Activated CD4-positive, alpha-beta memory T cell treated with anti-CD3 and anti-CD28 coated beads for 36 hours (primary cell): ENCODE results near the gene KIAA1549. TPM values are rescaled to one million over a fixed set of nuclear protein-coding genes. Genes with fewer than 3 reads are reported as not detected.

Experiments used
- CTCF ChIA-PET: fragments of 350-600 bp; sonication (Branson Sonifier 250); formaldehyde crosslinking; loops from one replicate; lab custom pipeline; 2021; ENCODE audit warnings: antibody characterized with exemption, inconsistent platforms; lab: Charles Lee
- POLR2A ChIA-PET: fragments of 350-600 bp; sonication (Branson Sonifier 250); formaldehyde crosslinking; loops from one replicate; lab custom pipeline; 2021; ENCODE audit warnings: antibody characterized with exemption; lab: Charles Lee
- DNase-seq: peaks from one replicate; pipeline ENCODE4 v3.0.0-alpha.2; 2020
- H3K27ac Mint-ChIP-seq: one replicate; pipeline ENCODE4 v1.8.0; 2021; ENCODE audit warnings: mixed read lengths
- H3K27me3 Mint-ChIP-seq: one replicate; pipeline ENCODE4 v1.8.0; 2021; ENCODE audit warnings: mixed read lengths
- H3K36me3 Mint-ChIP-seq: one replicate; pipeline ENCODE4 v1.8.0; 2021; ENCODE audit warnings: mixed read lengths
- H3K4me1 Mint-ChIP-seq: one replicate; pipeline ENCODE4 v1.8.0; 2021; ENCODE audit warnings: low read depth, mixed read lengths
- H3K4me3 Mint-ChIP-seq: one replicate; pipeline ENCODE4 v1.8.0; 2021; ENCODE audit warnings: mild to moderate bottlenecking, mixed read lengths
- H3K9me3 Mint-ChIP-seq: one replicate; pipeline ENCODE4 v1.8.0; 2021; ENCODE audit warnings: mixed read lengths
- intact Hi-C: fragments of 100-400 bp; cut with micrococcal nuclease; formaldehyde crosslinking; loops from one replicate; pipeline ENCODE4 v1.15.1; 2023
- total RNA-seq, 2 experiments: library from RNA; stranded (reverse); gene quantifications; one replicate each; pipeline ENCODE4 v1.2.3, GENCODE V29; 2021

The KIAA1549 gene
- total RNA-seq, 2 experiments from 2014 or later, result 0.85 to 0.95 TPM

- no peak overlapping the region for H3K4me3 Mint-ChIP-seq
- H3K4me1 Mint-ChIP-seq, result peaks cover 4% of the 10 kb centered on the region
- no peaks in the 10 kb centered on the region for H3K36me3 Mint-ChIP-seq
- no peak overlapping the region for H3K27ac Mint-ChIP-seq
- no peaks in the 10 kb centered on the region for H3K9me3 Mint-ChIP-seq
- CTCF ChIA-PET, result no interaction called here
- intact Hi-C loops, result no loop called here
- no peak for DNase-seq
- peaks cover 6% of the 10 kb centered on the region for H3K27me3 Mint-ChIP-seq
- POLR2A ChIA-PET, result no interaction called here
Measured at GRCh38 chr7:138796038-138796615, 185.1 kb downstream of the KIAA1549 start.

- intact Hi-C loops, result no loop called here
- Mint-ChIP-seq H3K4me1 (no peaks in the 10 kb centered on the region), H3K9me3 (peaks cover 19% of the 10 kb centered on the region), H3K4me3 (no peak overlapping the region), H3K27me3 (peaks cover 8% of the 10 kb centered on the region), H3K27ac (no peak overlapping the region), H3K36me3 (peaks cover 4% of the 10 kb centered on the region)
- no peak for DNase-seq
- POLR2A ChIA-PET, result no interaction called here
- CTCF ChIA-PET, result interaction anchor here (0.6 kb wide), 1 partner anchor 9 kb away, joined by 4 read pairs; no protein-coding TSS in a partner anchor
Measured at GRCh38 chr7:138785587-138786437, 195.4 kb downstream of the KIAA1549 start.

GRCh38 chr7:138784692-138785091 is 196.5 kb downstream of the KIAA1549 start:
- Mint-ChIP-seq H3K36me3 (peaks cover 4% of the 10 kb centered on the region), H3K4me3 (no peak overlapping the region)

More at GRCh38 chr7:138784692-138785091, 196.5 kb downstream of the KIAA1549 start:
- intact Hi-C loops, result no loop called here
- peaks cover 19% of the 10 kb centered on the region for H3K9me3 Mint-ChIP-seq
- H3K4me1 Mint-ChIP-seq, result no peaks in the 10 kb centered on the region
- POLR2A ChIA-PET, result no interaction called here
- CTCF ChIA-PET, result no interaction called here
- H3K27ac Mint-ChIP-seq, result no peak overlapping the region
- no peak for DNase-seq
- peaks cover 8% of the 10 kb centered on the region for H3K27me3 Mint-ChIP-seq

Other genes starting within 250 kb of the KIAA1549 start
- under 1 TPM; 0.19 to 0.39 TPM for gene TMEM213, start 183.4 kb downstream of the KIAA1549 start, total RNA-seq
- gene ATP6V0A4, start 183.2 kb downstream of the KIAA1549 start, total RNA-seq, result 1 to 10 TPM; 1.7 TPM
- gene ZC3HAV1L, start 54.7 kb upstream of the KIAA1549 start, total RNA-seq, result 10 to 100 TPM; 11.8 to 14.7 TPM
- 10 to 100 TPM; 99.3 to 99.6 TPM for gene ZC3HAV1, start 128.3 kb upstream of the KIAA1549 start, total RNA-seq
- gene UBN2, start 249.8 kb upstream of the KIAA1549 start, total RNA-seq, result 10 to 100 TPM; 11.3 to 13.3 TPM